Keratinocyte (primary cell): ENCODE results near the gene DAPK1. TPM values are rescaled to one million over a fixed set of nuclear protein-coding genes. Genes with fewer than 3 reads are reported as not detected.

Source experiments
- DNase-seq: peaks from one replicate; pipeline ENCODE4 v3.0.0-alpha.2; 2011; ENCODE audit warnings: low read depth, missing footprints, low spot score
- FAIRE-seq: peaks from 2 replicates; lab custom pipeline; 2011; peaks lifted over from hg19 to GRCh38; lab: Jason Lieb, UNC
- H2AFZ ChIP-seq: 2 replicates; pipeline ENCODE4 v1.6.0; 2012; ENCODE audit warnings: low read length, control low read depth, inconsistent platforms; ENCODE audit not compliant: control insufficient read depth
- H3K27ac ChIP-seq: 2 replicates; pipeline ENCODE4 v1.5.1; 2011; ENCODE audit warnings: low read length; ENCODE audit not compliant: control insufficient read depth, insufficient read depth
- H3K27me3 ChIP-seq: 3 replicates; pipeline ENCODE4 v1.6.0; 2011; ENCODE audit warnings: low read length; ENCODE audit not compliant: control insufficient read depth, insufficient read depth; ENCODE audit errors: extremely low read depth
- H3K36me3 ChIP-seq, 2 experiments: 2 replicates in 1 of 2; 3 replicates in 1 of 2; pipeline ENCODE4 v1.5.1; 2011; ENCODE audit warnings: low read length in 2 of 2, mild to moderate bottlenecking in 1 of 2; ENCODE audit not compliant: control insufficient read depth in 2 of 2, insufficient read depth in 2 of 2; ENCODE audit errors: extremely low read depth in 1 of 2
- H3K4me1 ChIP-seq: 3 replicates; pipeline ENCODE4 v1.5.1; 2011; ENCODE audit warnings: low read length; ENCODE audit not compliant: control insufficient read depth, insufficient read depth; ENCODE audit errors: extremely low read depth
- H3K4me2 ChIP-seq: 3 replicates; pipeline ENCODE4 v1.6.0; 2011; ENCODE audit warnings: low read depth, low read length; ENCODE audit not compliant: control insufficient read depth, insufficient read depth; ENCODE audit errors: extremely low read depth
- H3K4me3 ChIP-seq, 3 experiments: fragments of 200-600 bp in 1 of 3; sonication (generic) in 1 of 3; 2 replicates in 2 of 3; 3 replicates in 1 of 3; pipeline ENCODE4 v1.5.1; 2011 to 2016; ENCODE audit warnings: low read length in 3 of 3, mild to moderate bottlenecking in 3 of 3, control low read depth in 2 of 3, inconsistent platforms in 1 of 3, low read depth in 1 of 3, mixed read lengths in 1 of 3, mixed run types in 1 of 3, moderate library complexity in 1 of 3; ENCODE audit not compliant: control insufficient read depth in 2 of 3, insufficient read depth in 2 of 3; ENCODE audit errors: extremely low read depth in 1 of 3
- H3K79me2 ChIP-seq: 2 replicates; pipeline ENCODE4 v1.6.0; 2012; ENCODE audit warnings: low read length; ENCODE audit not compliant: control insufficient read depth, insufficient read depth
- H3K9ac ChIP-seq: 3 replicates; pipeline ENCODE4 v1.6.0; 2011; ENCODE audit warnings: low read length; ENCODE audit not compliant: control insufficient read depth, insufficient read depth; ENCODE audit errors: extremely low read depth
- H3K9me1 ChIP-seq: 3 replicates; pipeline ENCODE4 v1.6.0; 2011; ENCODE audit warnings: low read length; ENCODE audit not compliant: control insufficient read depth, insufficient read depth; ENCODE audit errors: extremely low read depth
- H3K9me3 ChIP-seq: 2 replicates; pipeline ENCODE4 v1.5.1; 2012; ENCODE audit warnings: low read depth, low read length; ENCODE audit not compliant: control insufficient read depth
- H4K20me1 ChIP-seq: 3 replicates; pipeline ENCODE4 v1.6.0; 2011; ENCODE audit warnings: low read length; ENCODE audit not compliant: control insufficient read depth, insufficient read depth; ENCODE audit errors: extremely low read depth
- CTCF ChIP-seq, 3 experiments: IDR thresholded peaks in 1 of 3; conservative IDR thresholded peaks in 1 of 3; optimal IDR thresholded peaks in 1 of 3; 2 replicates in 2 of 3; 3 replicates in 1 of 3; pipeline versions ENCODE3 to v1.5.1; 2011; ENCODE audit warnings: low read length in 3 of 3, mild to moderate bottlenecking in 3 of 3, moderate library complexity in 2 of 3, control low read depth in 1 of 3, inconsistent platforms in 1 of 3; ENCODE audit not compliant: insufficient read depth in 2 of 3; ENCODE audit errors: extremely low read depth in 1 of 3
- EZH2 ChIP-seq: IDR thresholded peaks from one replicate; pipeline ENCODE4 v1.6.1; 2012; ENCODE audit warnings: inconsistent platforms, mild to moderate bottlenecking, low read length, moderate library complexity
- dilution Hi-C: fragments of 300-500 bp; cut with MboI; formaldehyde crosslinking; loops from one replicate; pipeline ENCODE4 v1.7.0; 2020; ENCODE audit warnings: low sequenced_read_pairs; ENCODE audit not compliant: extremely low pct_ligation_motif_present
- polyA plus RNA-seq, 5 experiments: library from polyadenylated mRNA; depleted of rRNA in 3 of 5; stranded (reverse) in 3 of 5; stranded (forward) in 1 of 5; unstranded in 1 of 5; fragments of >200 nt; gene quantifications; 1 replicate in 1 of 5; 2 replicates in 3 of 5; 3 replicates in 1 of 5; pipeline versions ENCODE4 v1.2.1 to v1.2.3, GENCODE V29; 2011 to 2012; ENCODE audit warnings: missing spikeins in 2 of 5, low read depth in 1 of 5, low replicate concordance in 1 of 5

The DAPK1 gene
- polyA plus RNA-seq, 1 donor (not counting 4 experiments of a cell fraction or from before 2014, with no cell fraction given), result 2.8 TPM

GRCh38 chr9:87513161-87513560, 15.5 kb downstream of the DAPK1 start:
- H3K4me3 ChIP-seq, result no peak overlapping the region
- no peaks in the 10 kb centered on the region for H4K20me1 ChIP-seq
- DNase-seq (no peak), FAIRE-seq (no peak)
- no peak overlapping the region for H2AFZ ChIP-seq
- no peak overlapping the region for H3K27ac ChIP-seq
- H3K4me1 ChIP-seq, result no peaks in the 10 kb centered on the region
- no peak overlapping the region for H3K4me2 ChIP-seq
- H3K9ac ChIP-seq, result no peak overlapping the region
- H3K36me3 ChIP-seq, result no peaks in the 10 kb centered on the region
- no peaks in the 10 kb centered on the region for H3K27me3 ChIP-seq
- dilution Hi-C loops, result no loop called here
- H3K9me1 ChIP-seq, result no peaks in the 10 kb centered on the region
- no peaks in the 10 kb centered on the region for H3K9me3 ChIP-seq
- TF ChIP-seq EZH2 (no peak), CTCF (optimal IDR thresholded peaks at IDR 0.05 in 1 of 3, IDR thresholded peaks at IDR 0.05 in 1 of 3, conservative IDR thresholded peaks at IDR 0.05 in 1 of 3; ENCODE audit: extremely low read depth in 1 of 3, insufficient read depth in 2 of 3, low read length in 3 of 3) (no peak)
- H3K79me2 ChIP-seq, result no peaks in the 10 kb centered on the region

GRCh38 chr9:87513880-87514535, 16.3 kb downstream of the DAPK1 start:
- H3K79me2 ChIP-seq, result no peaks in the 10 kb centered on the region
- H3K9me3 ChIP-seq, result no peaks in the 10 kb centered on the region
- H3K9me1 ChIP-seq, result no peaks in the 10 kb centered on the region
- H3K27ac ChIP-seq, result no peak overlapping the region
- H3K4me1 ChIP-seq, result no peaks in the 10 kb centered on the region
- H3K36me3 ChIP-seq, result no peaks in the 10 kb centered on the region
- H3K9ac ChIP-seq, result no peak overlapping the region
- DNase-seq (no peak), FAIRE-seq (no peak)
- TF ChIP-seq EZH2 (no peak), CTCF (optimal IDR thresholded peaks at IDR 0.05 in 1 of 3, IDR thresholded peaks at IDR 0.05 in 1 of 3, conservative IDR thresholded peaks at IDR 0.05 in 1 of 3; ENCODE audit: extremely low read depth in 1 of 3, insufficient read depth in 2 of 3, low read length in 3 of 3) (no peak)
- H3K27me3 ChIP-seq, result peaks cover 2% of the 10 kb centered on the region
- H3K4me3 ChIP-seq, result no peak overlapping the region
- dilution Hi-C loops, result no loop called here
- no peak overlapping the region for H2AFZ ChIP-seq
- H3K4me2 ChIP-seq, result no peak overlapping the region
- H4K20me1 ChIP-seq, result no peaks in the 10 kb centered on the region
